Measurements from ENCODE around the gene CCDC137.

DNA sequence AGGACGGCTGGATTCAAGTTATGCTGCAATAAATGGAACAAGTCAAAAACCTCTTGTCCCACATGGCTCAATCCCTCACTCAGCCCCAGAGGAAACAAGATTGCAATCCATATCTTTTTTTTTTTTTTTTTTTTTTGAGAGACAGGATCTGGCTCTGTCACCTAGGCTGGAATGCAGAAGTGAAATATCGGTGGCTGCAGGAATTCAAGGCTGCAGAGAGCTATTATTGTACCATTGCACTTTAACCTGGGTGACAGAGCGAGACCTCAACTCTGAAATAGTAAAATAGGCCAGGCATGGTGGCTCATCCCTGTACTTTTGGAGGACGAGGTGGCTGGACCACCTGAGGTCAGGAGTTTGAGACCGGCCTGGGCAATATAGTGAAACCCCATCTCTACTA is 7.5 kb upstream of the CCDC137 start:
- TF ChIP-seq, protein P1, sequence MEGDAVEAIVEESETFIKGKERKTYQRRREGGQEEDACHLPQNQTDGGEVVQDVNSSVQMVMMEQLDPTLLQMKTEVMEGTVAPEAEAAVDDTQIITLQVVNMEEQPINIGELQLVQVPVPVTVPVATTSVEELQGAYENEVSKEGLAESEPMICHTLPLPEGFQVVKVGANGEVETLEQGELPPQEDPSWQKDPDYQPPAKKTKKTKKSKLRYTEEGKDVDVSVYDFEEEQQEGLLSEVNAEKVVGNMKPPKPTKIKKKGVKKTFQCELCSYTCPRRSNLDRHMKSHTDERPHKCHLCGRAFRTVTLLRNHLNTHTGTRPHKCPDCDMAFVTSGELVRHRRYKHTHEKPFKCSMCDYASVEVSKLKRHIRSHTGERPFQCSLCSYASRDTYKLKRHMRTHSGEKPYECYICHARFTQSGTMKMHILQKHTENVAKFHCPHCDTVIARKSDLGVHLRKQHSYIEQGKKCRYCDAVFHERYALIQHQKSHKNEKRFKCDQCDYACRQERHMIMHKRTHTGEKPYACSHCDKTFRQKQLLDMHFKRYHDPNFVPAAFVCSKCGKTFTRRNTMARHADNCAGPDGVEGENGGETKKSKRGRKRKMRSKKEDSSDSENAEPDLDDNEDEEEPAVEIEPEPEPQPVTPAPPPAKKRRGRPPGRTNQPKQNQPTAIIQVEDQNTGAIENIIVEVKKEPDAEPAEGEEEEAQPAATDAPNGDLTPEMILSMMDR (conservative IDR thresholded peaks at IDR 0.05 in 1 of 2, IDR thresholded peaks at IDR 0.05 in 1 of 2; ENCODE audit: extremely low read depth in 1 of 2, insufficient read depth in 1 of 2, low read depth in 1 of 2, low read length in 2 of 2): no peak
- TF ChIP-seq EZH2 (IDR thresholded peaks at IDR 0.05; ENCODE audit: borderline replicate concordance, low read length): no peak

Data from mammary epithelial cell (primary cell).